ENCODE results near the gene FETUB.

Gene FETUB

DNA sequence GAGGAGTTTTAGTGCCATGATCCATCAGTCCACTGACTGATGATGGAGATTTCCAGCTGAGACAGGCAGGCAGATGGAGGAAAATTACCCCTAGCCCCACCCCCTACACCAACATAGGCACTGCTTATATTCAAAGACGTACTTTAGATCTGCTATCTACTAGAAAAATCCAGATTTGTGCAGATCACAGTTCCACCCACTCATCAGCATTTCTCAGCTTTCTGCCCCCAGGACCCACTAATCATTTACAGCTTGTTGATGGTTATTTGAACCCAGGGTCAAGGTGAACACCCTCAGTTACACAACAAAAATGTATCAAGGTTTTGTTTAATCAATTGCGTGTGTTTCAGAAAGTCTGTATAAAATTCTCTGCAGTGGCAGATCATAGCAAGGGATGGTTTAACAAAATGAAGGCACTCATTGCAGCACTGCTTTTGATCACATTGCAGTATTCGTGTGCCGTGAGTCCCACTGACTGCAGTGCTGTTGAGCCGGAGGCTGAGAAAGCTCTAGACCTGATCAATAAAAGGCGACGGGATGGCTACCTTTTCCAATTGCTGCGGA is 25.5 kb downstream of the FETUB start, which contains the start of gene HRG:
Gene HRG, plus strand, starts transcription at position 390 of the 564 bp plus-strand sequence. Its CDS starts 18 bp downstream, at position 408.
- H3K27ac ChIP-seq, result no peak within 1 kb of the TSS
- TF ChIP-seq ZFX (IDR thresholded peaks at IDR 0.05; ENCODE audit: borderline replicate concordance), result no peak
- TF ChIP-seq, protein P1, sequence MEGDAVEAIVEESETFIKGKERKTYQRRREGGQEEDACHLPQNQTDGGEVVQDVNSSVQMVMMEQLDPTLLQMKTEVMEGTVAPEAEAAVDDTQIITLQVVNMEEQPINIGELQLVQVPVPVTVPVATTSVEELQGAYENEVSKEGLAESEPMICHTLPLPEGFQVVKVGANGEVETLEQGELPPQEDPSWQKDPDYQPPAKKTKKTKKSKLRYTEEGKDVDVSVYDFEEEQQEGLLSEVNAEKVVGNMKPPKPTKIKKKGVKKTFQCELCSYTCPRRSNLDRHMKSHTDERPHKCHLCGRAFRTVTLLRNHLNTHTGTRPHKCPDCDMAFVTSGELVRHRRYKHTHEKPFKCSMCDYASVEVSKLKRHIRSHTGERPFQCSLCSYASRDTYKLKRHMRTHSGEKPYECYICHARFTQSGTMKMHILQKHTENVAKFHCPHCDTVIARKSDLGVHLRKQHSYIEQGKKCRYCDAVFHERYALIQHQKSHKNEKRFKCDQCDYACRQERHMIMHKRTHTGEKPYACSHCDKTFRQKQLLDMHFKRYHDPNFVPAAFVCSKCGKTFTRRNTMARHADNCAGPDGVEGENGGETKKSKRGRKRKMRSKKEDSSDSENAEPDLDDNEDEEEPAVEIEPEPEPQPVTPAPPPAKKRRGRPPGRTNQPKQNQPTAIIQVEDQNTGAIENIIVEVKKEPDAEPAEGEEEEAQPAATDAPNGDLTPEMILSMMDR (IDR thresholded peaks at IDR 0.05), result no peak

- TF ChIP-seq ZFX (IDR thresholded peaks at IDR 0.05; ENCODE audit: borderline replicate concordance), result no peak
- TF ChIP-seq, protein P1 (IDR thresholded peaks at IDR 0.05), result no peak
- H3K27ac ChIP-seq, result no peak overlapping the region
Observed at GRCh38 chr3:186668426-186668825, 28.2 kb downstream of the FETUB start.

GRCh38 chr3:186669378-186670084 is 29.3 kb downstream of the FETUB start:
- no peak for TF ChIP-seq ZFX (IDR thresholded peaks at IDR 0.05; ENCODE audit: borderline replicate concordance)
- TF ChIP-seq, protein P1 (IDR thresholded peaks at IDR 0.05), result no peak
- H3K27ac ChIP-seq, result no peak overlapping the region

DNA sequence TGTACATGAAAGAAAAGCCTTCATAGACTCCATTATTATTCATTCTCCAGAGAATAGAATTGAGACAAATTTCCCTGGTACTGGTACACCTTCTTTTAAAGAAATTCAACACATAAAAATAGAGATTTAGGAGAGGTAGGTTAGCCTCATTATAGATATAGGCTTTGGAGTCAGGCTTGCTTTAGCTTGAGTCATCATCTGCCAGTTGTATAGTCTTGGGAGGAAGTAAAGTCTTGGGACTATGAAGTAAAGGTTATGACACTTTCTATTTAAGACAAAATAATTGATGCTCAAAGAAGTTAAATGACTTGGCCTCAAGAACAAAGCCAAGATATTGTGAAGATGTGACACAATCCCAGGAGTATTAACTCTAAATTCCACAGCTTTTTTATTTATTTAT is 30.0 kb downstream of the FETUB start:
- no peak for TF ChIP-seq ZFX (IDR thresholded peaks at IDR 0.05; ENCODE audit: borderline replicate concordance)
- TF ChIP-seq, protein P1 (IDR thresholded peaks at IDR 0.05), result no peak

DNA sequence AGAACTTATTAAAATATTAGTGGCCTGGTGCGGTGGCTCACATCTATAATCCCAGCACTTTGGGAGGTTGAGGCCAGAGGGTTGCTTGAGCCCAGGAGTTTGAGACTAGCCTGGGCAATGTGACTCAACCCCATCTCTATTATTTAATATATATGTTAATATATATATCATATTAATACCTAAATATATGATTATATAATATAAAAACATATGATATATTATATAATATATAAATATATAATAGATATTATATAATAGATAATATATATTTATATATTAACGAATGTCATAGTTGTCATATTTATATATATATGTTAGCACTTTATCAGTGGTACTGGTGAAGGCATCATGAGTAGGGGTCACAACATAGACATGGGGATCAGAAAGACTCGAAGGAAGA is 30.9 kb downstream of the FETUB start:
- no peak for TF ChIP-seq ZFX (IDR thresholded peaks at IDR 0.05; ENCODE audit: borderline replicate concordance)
- TF ChIP-seq, protein P1 (IDR thresholded peaks at IDR 0.05), result no peak
- H3K27ac ChIP-seq, result no peak overlapping the region

More for the DNA sequence above, 30.0 kb downstream of the FETUB start:
- no peak overlapping the region for H3K27ac ChIP-seq

DNA sequence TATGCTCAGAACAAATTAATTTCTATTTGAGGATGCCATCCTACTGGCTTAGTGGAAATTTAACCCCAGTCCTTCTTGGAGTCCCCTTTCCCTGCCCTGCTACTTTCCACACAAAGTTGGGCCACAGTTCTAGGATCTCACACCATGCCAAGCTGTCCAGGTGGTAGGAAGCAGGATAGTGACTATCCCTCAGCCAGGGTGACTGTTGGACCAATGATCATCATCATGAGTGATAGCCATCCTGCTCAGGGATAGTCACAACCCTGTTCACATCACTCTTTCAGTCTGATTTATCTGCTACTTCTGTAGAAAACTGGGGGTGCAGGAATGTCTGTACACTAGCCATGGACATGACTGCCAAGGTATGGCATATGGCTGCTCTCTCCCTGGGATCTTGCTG is 38.4 kb downstream of the FETUB start:
- TF ChIP-seq, protein P1 (IDR thresholded peaks at IDR 0.05), result no peak
- TF ChIP-seq ZFX (IDR thresholded peaks at IDR 0.05; ENCODE audit: borderline replicate concordance), result no peak
- H3K27ac ChIP-seq, result no peak overlapping the region

GRCh38 chr3:186679151-186679550 is 39.0 kb downstream of the FETUB start:
- TF ChIP-seq, protein P1 (IDR thresholded peaks at IDR 0.05), result no peak
- no peak for TF ChIP-seq ZFX (IDR thresholded peaks at IDR 0.05; ENCODE audit: borderline replicate concordance)

More at GRCh38 chr3:186679151-186679550, 39.0 kb downstream of the FETUB start:
- H3K27ac ChIP-seq, result no peak overlapping the region
